SK-N-SH (cell line): Measurements from ENCODE around the gene ARHGAP26.

Experiments used
- NRF1 ChIP-seq: IDR thresholded peaks from 2 replicates; pipeline ENCODE4 v1.6.1; 2012; ENCODE audit warnings: low read depth, mild to moderate bottlenecking, low read length
- TF ChIP-seq, protein P1 (sequence below): IDR thresholded peaks from 2 replicates; pipeline ENCODE4 v1.6.1; 2012; ENCODE audit warnings: mild to moderate bottlenecking, low read depth, low read length, moderate library complexity

GRCh38 chr5:142939884-142940283 lies 169.7 kb downstream of the ARHGAP26 start:
- TF ChIP-seq, protein P1, sequence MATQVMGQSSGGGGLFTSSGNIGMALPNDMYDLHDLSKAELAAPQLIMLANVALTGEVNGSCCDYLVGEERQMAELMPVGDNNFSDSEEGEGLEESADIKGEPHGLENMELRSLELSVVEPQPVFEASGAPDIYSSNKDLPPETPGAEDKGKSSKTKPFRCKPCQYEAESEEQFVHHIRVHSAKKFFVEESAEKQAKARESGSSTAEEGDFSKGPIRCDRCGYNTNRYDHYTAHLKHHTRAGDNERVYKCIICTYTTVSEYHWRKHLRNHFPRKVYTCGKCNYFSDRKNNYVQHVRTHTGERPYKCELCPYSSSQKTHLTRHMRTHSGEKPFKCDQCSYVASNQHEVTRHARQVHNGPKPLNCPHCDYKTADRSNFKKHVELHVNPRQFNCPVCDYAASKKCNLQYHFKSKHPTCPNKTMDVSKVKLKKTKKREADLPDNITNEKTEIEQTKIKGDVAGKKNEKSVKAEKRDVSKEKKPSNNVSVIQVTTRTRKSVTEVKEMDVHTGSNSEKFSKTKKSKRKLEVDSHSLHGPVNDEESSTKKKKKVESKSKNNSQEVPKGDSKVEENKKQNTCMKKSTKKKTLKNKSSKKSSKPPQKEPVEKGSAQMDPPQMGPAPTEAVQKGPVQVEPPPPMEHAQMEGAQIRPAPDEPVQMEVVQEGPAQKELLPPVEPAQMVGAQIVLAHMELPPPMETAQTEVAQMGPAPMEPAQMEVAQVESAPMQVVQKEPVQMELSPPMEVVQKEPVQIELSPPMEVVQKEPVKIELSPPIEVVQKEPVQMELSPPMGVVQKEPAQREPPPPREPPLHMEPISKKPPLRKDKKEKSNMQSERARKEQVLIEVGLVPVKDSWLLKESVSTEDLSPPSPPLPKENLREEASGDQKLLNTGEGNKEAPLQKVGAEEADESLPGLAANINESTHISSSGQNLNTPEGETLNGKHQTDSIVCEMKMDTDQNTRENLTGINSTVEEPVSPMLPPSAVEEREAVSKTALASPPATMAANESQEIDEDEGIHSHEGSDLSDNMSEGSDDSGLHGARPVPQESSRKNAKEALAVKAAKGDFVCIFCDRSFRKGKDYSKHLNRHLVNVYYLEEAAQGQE, result no peak
- no peak for TF ChIP-seq NRF1
